ENCODE results near the gene YARS2. TPM values are rescaled to one million over a fixed set of nuclear protein-coding genes. Genes with fewer than 3 reads are reported as not detected.

The YARS2 gene
- polyA plus RNA-seq, 1 donor, result 19.7 TPM

Other genes starting within 250 kb of the YARS2 start
- gene DNM1L, start 76.6 kb downstream of the YARS2 start, polyA plus RNA-seq (ENCODE audit: insufficient read length), result 76.4 TPM
- gene PKP2, start 140.9 kb upstream of the YARS2 start, polyA plus RNA-seq (ENCODE audit: insufficient read length), result 6.7 TPM